ENCODE data around the gene SORL1.

Gene SORL1

DNA sequence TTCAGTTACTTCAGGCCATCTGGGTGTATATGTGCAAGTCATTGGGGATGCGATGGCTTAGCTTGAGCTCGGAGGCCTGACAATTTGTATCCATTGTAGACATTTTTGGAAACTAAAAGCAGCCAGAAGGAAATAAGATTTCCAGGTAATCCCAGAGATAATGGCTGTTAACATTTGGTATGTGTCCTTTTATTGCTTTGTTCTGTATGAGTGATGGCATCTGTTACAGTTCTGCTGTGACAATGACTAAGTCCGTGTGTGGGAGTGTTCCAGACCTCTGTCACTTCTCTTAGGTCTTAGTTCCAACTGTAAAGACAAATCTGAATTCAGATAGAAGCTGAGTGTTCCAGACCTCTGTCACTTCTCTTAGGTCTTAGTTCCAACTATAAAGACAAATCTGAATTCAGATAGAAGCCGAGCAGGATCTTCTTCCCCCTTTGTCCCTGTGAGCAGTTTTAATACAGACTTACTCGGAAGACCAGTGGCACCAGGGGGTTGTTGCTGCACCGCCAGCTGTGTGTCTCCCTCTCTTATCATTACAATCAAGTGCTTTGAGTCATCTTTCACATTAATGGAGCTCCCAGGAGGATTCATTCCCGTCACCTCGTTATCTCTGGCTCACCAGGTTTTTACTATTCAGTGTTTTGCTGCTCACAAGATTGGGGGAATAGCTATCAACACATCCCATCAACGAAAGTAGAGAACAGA is 191.5 kb downstream of the SORL1 start:
- no peak for DNase-seq

- DNase-seq = no peak
These were observed 192.0 kb downstream of the SORL1 start for GRCh38 chr11:121644187-121644512.

DNA sequence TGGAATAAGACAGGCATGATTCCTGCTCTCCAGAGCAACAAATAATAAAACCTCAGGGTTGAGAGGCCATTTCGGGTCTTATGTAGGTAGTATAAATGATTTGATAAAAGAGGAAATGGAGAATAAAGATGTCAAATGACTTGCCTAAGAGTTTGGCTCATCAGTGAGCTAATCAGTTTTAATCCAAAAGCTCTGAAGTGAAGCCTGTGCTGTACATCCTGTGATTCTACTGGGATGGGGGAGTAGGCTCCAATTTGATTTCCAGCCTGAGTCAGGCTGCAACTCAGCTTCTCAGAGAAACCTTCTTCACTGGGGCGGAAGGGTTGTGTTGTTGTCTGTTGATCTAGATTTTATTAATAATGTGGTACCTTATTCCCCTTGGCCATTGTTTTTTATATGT is 192.9 kb downstream of the SORL1 start:
- no peak for DNase-seq

GRCh38 chr11:121645596-121645995 is 193.5 kb downstream of the SORL1 start:
- DNase-seq = no peak

GRCh38 chr11:121648306-121648705 is 196.2 kb downstream of the SORL1 start:
- DNase-seq = no peak

- DNase-seq = no peak
These were observed 197.7 kb downstream of the SORL1 start for GRCh38 chr11:121649798-121650197.

DNA sequence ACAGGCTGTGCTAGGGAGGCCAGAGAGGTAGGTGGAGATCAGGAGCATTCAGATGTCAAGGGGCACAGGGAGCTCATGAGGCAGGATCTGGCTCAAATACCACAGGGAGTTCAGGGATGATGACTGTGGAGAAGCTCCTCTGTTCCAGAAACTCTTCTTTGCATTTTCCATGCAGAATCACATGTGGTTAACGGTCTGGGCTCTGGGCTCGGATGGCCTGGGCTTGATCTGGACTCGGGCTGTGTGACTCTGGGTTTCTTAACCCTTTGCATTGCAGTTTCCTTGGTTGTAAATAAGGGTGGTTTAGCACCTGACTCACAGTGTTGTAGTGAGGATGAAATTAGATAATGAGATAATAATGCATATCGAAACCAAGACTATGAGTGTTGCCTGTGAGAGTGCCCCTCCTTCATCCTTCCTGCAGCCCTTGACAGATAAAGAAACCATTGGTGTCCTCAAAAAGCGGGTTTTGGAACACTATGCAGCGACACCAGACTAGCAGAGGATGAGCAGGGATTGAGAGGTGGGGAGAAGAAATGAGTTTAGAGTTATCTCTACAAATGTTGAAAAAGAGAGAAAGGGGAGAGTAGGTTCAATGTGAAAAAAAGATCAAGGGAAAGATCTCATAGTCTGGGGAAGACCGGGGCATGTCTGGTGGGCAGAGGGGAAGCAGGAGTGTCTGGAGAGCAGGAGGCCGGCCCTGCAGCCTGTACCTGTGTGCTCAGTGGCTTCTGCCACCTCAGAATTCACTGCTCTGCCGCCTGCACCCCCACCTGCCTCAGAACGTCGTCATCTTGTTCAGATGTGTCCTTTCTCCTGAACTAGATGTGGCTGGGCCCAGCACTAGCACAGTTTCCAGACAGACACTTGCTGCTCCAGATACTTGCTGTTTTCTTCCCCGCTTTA is 198.5 kb downstream of the SORL1 start:
- no peak for DNase-seq

GRCh38 chr11:121651257-121651605 is 199.1 kb downstream of the SORL1 start:
- DNase-seq = no peak

GRCh38 chr11:121652971-121653370 is 200.9 kb downstream of the SORL1 start:
- no peak for DNase-seq

- DNase-seq = no peak
These were observed 202.2 kb downstream of the SORL1 start for GRCh38 chr11:121654259-121654842.

- no peak for DNase-seq
These were observed 202.9 kb downstream of the SORL1 start for GRCh38 chr11:121654843-121655536.

GRCh38 chr11:121655537-121656327 is 203.6 kb downstream of the SORL1 start:
- DNase-seq = peak; percentile 86

DNA sequence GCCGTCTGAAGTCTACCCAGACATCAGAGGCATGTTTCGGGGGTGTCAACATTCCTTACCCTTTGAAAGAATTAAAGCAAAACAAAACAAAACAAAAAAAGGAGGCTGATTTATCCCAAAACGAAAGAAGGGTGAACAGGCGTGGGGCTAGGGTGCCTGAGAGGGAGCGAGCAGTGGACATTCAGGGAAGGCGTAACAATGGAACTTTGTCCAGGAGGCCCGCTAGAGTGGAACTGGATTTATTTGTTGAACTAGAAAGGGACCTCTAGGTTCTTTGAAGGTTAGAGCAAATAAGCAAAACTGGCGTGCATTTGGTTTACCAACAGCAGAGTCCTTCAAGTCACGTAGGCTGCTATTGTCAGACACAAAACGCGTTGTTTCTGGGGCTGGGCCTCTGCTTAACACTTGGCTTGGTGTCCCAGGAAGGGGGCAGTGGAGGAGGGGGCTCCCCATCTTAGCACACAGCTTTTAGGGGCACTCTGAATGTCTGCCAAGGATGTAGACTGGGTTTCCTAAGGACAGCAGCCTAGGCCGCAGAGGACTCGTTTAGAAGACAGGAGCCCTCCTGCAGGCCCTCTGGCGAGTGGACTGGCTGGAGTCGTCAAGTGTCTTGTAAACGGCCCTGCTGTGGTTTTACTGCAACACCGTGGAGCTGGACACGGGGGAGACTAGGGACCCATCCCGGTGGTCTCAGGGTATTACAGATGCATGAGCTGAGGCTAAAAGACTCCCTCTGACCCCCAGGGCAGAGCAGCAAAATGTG is 204.4 kb downstream of the SORL1 start:
- no peak for DNase-seq

- DNase-seq = no peak
These were observed 205.0 kb downstream of the SORL1 start for GRCh38 chr11:121657146-121657545.

- DNase-seq = no peak
These were observed 207.7 kb downstream of the SORL1 start for GRCh38 chr11:121659811-121660210.

- no peak for DNase-seq
These were observed 209.9 kb downstream of the SORL1 start for GRCh38 chr11:121661880-121662486.

DNA sequence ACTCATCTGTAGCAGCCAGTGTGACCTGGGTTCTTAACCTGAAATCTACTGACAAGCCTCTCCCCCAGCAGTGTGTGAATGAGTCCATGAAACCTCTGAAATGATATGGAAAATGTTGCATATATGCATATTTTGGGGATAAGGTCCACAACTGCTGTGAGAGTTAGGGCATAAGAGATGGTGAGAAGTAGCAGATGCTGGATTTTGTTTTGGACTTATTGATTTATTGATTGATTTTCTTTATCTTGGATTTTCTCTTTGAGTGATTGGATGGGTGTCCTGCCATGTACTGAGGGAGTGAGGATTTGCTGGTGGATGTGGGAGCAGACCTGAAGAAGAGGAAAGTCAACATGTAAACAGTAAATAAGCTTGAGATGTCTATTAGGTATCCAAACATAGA is 212.0 kb downstream of the SORL1 start:
- no peak for DNase-seq

DNA sequence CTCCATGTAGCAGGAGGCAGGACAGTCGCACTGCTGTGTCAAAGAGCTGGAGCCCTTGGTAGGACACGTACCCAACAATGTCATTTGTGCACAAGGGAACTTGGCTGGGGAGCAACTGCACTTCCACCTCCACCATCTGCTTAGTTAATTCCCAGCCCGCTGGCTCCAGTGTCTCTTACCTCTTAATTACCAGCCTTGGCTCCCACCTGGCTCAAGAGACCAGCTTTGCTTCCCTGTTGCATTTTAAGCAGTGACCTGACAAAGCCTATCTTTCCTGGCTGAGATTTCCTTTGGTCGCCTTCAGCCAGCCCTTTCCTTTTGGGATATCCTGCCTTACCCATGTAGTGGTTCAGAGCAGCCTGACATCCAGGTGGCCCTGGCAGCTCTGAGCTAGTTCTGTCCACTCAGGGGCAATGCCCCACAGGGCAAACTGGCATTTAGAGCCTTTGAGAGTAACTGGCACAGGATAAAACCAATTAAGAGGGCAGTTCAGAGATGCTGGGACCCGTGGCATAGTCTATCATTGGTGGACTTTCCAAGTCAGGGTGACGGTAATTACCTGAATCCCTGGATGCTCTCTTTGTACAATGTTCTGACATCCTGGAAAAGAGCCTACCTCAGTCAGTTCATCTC is 213.2 kb downstream of the SORL1 start:
- DNase-seq = no peak

DNA sequence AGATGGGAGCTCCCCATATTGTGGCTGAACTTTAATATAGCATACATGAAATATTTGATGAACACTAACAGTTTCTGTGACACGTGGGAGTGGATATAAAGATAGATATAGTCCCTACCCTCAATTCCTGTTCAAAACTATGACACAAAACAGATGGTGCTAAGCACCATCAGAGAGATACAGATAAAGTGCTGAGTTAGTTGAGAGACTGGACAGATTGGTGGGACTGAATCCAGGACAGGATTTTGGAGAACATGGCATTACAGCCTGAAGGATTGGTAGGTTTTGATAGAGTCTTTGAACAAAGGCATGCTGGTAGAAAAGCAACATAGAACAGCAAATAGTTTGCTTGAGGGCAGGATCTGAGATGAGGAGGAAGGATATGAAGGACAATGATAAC is 215.7 kb downstream of the SORL1 start:
- DNase-seq = no peak

GRCh38 chr11:121669422-121669821 is 217.3 kb downstream of the SORL1 start:
- no peak for DNase-seq

- DNase-seq = no peak
These were observed 218.2 kb downstream of the SORL1 start for GRCh38 chr11:121670266-121670665.
